Hepatocyte (in vitro differentiated cells): ENCODE results near the gene GK. TPM values are rescaled to one million over a fixed set of nuclear protein-coding genes. Genes with fewer than 3 reads are reported as not detected.

Experiments
- DNase-seq: peaks from one replicate; pipeline ENCODE4 v3.0.0-alpha.2; 2016; ENCODE audit warnings: low spot score
- H2AFZ ChIP-seq: fragments of 200-600 bp; sonication (generic); 2 replicates; pipeline ENCODE4 v1.6.0; 2016; ENCODE audit warnings: antibody characterized with exemption, mild to moderate bottlenecking
- H3K27ac ChIP-seq: fragments of 200-600 bp; sonication (generic); 2 replicates; pipeline ENCODE4 v1.5.1; 2016; ENCODE audit warnings: mild to moderate bottlenecking
- H3K27me3 ChIP-seq: fragments of 200-600 bp; sonication (generic); 2 replicates; pipeline ENCODE4 v1.6.1; 2016
- H3K36me3 ChIP-seq: fragments of 200-600 bp; sonication (generic); replicated peaks from 2 replicates; pipeline ENCODE4 v1.5.1; 2016; ENCODE audit warnings: low read depth; ENCODE audit not compliant: insufficient read depth
- H3K4me1 ChIP-seq: fragments of 200-600 bp; sonication (generic); 2 replicates; pipeline ENCODE4 v1.5.1; 2016; ENCODE audit warnings: mild to moderate bottlenecking, moderate library complexity; ENCODE audit not compliant: insufficient read depth
- H3K4me2 ChIP-seq: fragments of 200-600 bp; sonication (generic); 2 replicates; pipeline ENCODE4 v1.6.0; 2016
- H3K4me3 ChIP-seq: fragments of 200-600 bp; sonication (generic); 2 replicates; pipeline ENCODE4 v1.5.1; 2016; ENCODE audit warnings: mild to moderate bottlenecking
- H3K79me2 ChIP-seq: fragments of 200-600 bp; sonication (generic); 2 replicates; pipeline ENCODE4 v1.6.0; 2017; ENCODE audit warnings: mild to moderate bottlenecking
- H3K9me2 ChIP-seq: fragments of 200-600 bp; sonication (generic); replicated peaks from 2 replicates; pipeline ENCODE4 v1.6.0; 2017; ENCODE audit warnings: mild to moderate bottlenecking; ENCODE audit not compliant: insufficient read depth
- H3K9me3 ChIP-seq: fragments of 200-600 bp; sonication (generic); 2 replicates; pipeline ENCODE4 v1.5.1; 2016; ENCODE audit warnings: low read depth, mild to moderate bottlenecking
- H4K20me1 ChIP-seq: fragments of 200-600 bp; sonication (generic); 2 replicates; pipeline ENCODE4 v1.6.0; 2016; ENCODE audit warnings: mild to moderate bottlenecking; ENCODE audit not compliant: insufficient read depth, poor library complexity, severe bottlenecking
- EZH2 ChIP-seq: fragments of 200-600 bp; sonication (generic); IDR thresholded peaks from 2 replicates; pipeline ENCODE4 v1.6.1; 2016; ENCODE audit warnings: antibody characterized with exemption, mild to moderate bottlenecking, borderline replicate concordance
- EZH2phosphoT487 ChIP-seq: fragments of 200-600 bp; sonication (generic); IDR thresholded peaks from one replicate; pipeline ENCODE4 v1.6.1; 2018; ENCODE audit warnings: antibody characterized with exemption, mild to moderate bottlenecking, low read depth, moderate library complexity; ENCODE audit not compliant: unreplicated experiment, severe bottlenecking
- WGBS: methylation state at CpG from one replicate; pipeline ENCODE4 v1.1.6; 2016; ENCODE audit warnings: low lambda C conversion rate; ENCODE audit errors: missing lambda C conversion rate; 5-methylcytosine and 5-hydroxymethylcytosine counted together
- polyA plus RNA-seq: library from polyadenylated mRNA; unstranded; fragments of >200 nt; fragmentation: Nextera tagmentation; extraction: Ambion mirVana; gene quantifications from 2 replicates; pipeline ENCODE4 v1.2.1, GENCODE V29; 2016
- total RNA-seq: library from RNA; depleted of rRNA; stranded (reverse); fragments of >200 nt; gene quantifications from 2 replicates; pipeline ENCODE4 v1.2.3, GENCODE V29; 2014
- TF ChIP-seq, protein P1 (sequence below): fragments of 200-600 bp; sonication (generic); IDR thresholded peaks from 2 replicates; pipeline ENCODE4 v1.5.1; 2016; ENCODE audit warnings: antibody characterized with exemption, mild to moderate bottlenecking; ENCODE audit not compliant: poor library complexity

GK gene
- total and polyA plus RNA-seq, 2 experiments from 2014 or later = 18.5 to 30.3 TPM

DNA sequence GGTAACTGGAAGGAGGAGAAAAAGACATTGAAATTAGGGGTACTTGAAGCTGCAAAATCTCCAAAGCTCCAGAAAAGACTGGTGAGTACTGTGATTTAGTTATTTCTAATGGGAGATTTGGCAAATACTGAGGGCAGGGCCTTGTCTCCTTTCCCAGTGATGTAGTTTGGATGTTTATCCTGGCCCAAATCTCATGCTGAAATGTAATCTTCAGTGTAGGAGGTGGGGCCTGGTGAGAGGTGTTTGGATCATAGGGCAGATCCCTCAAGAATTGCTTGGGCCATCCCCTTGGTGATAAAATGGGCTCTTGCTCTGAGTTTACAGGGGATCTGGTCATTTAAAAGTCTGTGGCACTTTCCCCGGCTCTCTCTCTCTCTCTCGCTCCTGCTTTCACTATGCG lies 33.1 kb upstream of the GK start:
- Histone ChIP-seq H3K9me2 (no peaks in the 10 kb centered on the region), H4K20me1 (no peaks in the 10 kb centered on the region), H3K4me2 (no peak overlapping the region), H3K27ac (no peak overlapping the region), H3K4me3 (no peak overlapping the region), H3K27me3 (no peaks in the 10 kb centered on the region), H3K36me3 (no peaks in the 10 kb centered on the region), H2AFZ (no peak overlapping the region), H3K79me2 (no peaks in the 10 kb centered on the region), H3K9me3 (no peaks in the 10 kb centered on the region), H3K4me1 (no peaks in the 10 kb centered on the region)
- DNase-seq = no peak
- WGBS = 91% methylated on average over 3 of the region's 3 CpGs
- TF ChIP-seq EZH2phosphoT487 = no peak
- TF ChIP-seq, protein P1, sequence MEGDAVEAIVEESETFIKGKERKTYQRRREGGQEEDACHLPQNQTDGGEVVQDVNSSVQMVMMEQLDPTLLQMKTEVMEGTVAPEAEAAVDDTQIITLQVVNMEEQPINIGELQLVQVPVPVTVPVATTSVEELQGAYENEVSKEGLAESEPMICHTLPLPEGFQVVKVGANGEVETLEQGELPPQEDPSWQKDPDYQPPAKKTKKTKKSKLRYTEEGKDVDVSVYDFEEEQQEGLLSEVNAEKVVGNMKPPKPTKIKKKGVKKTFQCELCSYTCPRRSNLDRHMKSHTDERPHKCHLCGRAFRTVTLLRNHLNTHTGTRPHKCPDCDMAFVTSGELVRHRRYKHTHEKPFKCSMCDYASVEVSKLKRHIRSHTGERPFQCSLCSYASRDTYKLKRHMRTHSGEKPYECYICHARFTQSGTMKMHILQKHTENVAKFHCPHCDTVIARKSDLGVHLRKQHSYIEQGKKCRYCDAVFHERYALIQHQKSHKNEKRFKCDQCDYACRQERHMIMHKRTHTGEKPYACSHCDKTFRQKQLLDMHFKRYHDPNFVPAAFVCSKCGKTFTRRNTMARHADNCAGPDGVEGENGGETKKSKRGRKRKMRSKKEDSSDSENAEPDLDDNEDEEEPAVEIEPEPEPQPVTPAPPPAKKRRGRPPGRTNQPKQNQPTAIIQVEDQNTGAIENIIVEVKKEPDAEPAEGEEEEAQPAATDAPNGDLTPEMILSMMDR = no peak
- TF ChIP-seq EZH2 = no peak

DNA sequence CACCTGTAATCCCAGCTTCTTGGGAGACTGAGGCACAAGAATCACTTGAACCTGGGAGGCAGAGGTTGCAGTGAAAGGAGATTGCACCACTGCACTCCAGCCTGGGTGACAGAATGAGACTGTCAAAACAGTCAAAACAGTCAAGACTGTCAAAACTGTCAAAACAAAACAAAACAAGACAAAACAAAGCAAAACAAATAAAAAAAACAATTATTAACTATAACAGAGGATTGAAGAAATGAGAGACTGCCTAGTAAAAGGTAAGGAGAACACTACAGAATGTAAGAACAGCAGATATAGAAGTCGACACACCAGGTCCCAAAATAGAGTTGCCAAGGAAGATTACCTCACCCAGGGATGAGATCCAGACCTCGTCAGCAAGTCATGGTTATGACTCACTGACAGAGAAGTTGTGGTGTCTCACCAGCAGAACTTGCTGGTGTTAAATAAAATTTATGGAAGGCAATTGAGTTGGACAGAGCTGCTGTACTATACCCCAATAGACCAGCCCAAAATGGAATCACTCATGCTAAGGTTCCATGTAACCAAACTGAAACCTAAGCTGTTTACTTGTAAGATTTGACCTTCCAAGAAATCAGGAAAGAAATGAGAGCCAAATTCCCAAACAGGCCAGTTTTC lies 32.1 kb upstream of the GK start:
- Histone ChIP-seq H4K20me1 (no peaks in the 10 kb centered on the region), H3K27me3 (no peaks in the 10 kb centered on the region), H3K79me2 (no peaks in the 10 kb centered on the region), H3K4me3 (no peak overlapping the region), H3K9me3 (no peaks in the 10 kb centered on the region), H2AFZ (no peak overlapping the region), H3K9me2 (no peaks in the 10 kb centered on the region), H3K4me1 (no peaks in the 10 kb centered on the region), H3K27ac (no peak overlapping the region), H3K4me2 (no peak overlapping the region), H3K36me3 (no peaks in the 10 kb centered on the region)
- TF ChIP-seq, protein P1 = no peak
- TF ChIP-seq EZH2 (no peak), EZH2phosphoT487 (no peak)
- DNase-seq = peak; percentile 32
- WGBS = 47% methylated on average over 2 of the region's 2 CpGs

DNA sequence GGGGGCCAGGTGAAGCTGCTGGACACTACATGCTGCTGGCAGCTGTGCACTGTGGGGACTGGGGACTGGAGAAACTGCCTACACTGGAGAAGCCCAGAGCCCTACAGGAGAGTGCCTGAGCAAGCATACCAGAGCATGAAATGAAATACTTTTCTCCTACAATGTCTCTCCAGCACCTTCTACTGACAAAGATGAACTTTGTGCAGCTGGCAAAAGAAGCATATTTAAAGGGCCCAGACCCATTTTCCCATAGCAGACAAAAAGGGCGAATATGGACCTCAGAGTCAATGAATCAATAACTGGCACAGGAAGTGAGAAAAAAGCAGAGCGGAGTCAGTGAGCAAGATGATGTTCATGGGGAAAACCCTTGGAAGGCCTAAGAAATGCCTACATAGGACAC lies 30.9 kb upstream of the GK start:
- Histone ChIP-seq H3K36me3 (no peaks in the 10 kb centered on the region), H3K4me2 (no peak overlapping the region), H4K20me1 (no peaks in the 10 kb centered on the region), H3K27ac (no peak overlapping the region), H3K27me3 (no peaks in the 10 kb centered on the region), H3K4me1 (no peaks in the 10 kb centered on the region), H3K79me2 (no peaks in the 10 kb centered on the region), H3K4me3 (no peak overlapping the region), H2AFZ (no peak overlapping the region), H3K9me3 (no peaks in the 10 kb centered on the region), H3K9me2 (no peaks in the 10 kb centered on the region)
- TF ChIP-seq EZH2phosphoT487 (no peak), EZH2 (no peak)
- TF ChIP-seq, protein P1 = no peak
- WGBS = 90% methylated on average over 2 of the region's 2 CpGs
- DNase-seq = no peak

DNA sequence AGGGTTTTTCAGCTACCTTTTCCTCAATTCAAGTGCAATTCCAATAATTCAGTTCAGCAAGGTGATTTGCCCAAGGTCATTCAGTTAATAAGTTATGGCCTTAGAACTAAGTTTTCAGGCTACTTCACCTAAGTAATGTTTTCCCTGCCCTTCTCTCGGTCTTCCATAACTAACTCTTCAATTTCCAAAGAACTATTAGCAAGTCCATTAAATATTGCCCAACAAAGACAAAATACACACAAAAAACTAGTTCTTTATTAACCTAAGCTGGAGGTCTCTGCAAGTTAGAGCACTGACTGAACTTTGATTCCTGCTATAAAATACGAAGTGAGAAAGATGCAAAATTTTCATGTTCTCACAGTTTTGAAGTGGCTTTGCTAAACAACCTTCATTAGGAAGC lies 26.8 kb upstream of the GK start:
- TF ChIP-seq, protein P1 = no peak
- TF ChIP-seq EZH2 (no peak), EZH2phosphoT487 (no peak)
- WGBS = 38% methylated on average over 2 of the region's 2 CpGs
- H4K20me1 ChIP-seq = no peaks in the 10 kb centered on the region
- DNase-seq = no peak
- H2AFZ ChIP-seq = no peak overlapping the region
- H3K27me3 ChIP-seq = no peaks in the 10 kb centered on the region
- H3K4me2 ChIP-seq = peak overlapping the region; percentile 41
- no peaks in the 10 kb centered on the region for H3K9me3 ChIP-seq
- H3K27ac ChIP-seq = peak overlapping the region; percentile 82
- H3K4me1 ChIP-seq = no peaks in the 10 kb centered on the region
- H3K4me3 ChIP-seq = no peak overlapping the region
- no peaks in the 10 kb centered on the region for H3K9me2 ChIP-seq
- no peaks in the 10 kb centered on the region for H3K36me3 ChIP-seq
- H3K79me2 ChIP-seq = no peaks in the 10 kb centered on the region
